Nephron (organoid): ENCODE data around the gene MNAT1.

Experiments used
- H3K27ac Mint-ChIP-seq, 3 experiments: 2 replicates each; pipeline ENCODE4 v1.8.0; 2020; ENCODE audit warnings: mixed read lengths in 3 of 3, mild to moderate bottlenecking in 2 of 3, moderate library complexity in 1 of 3
- H3K27me3 Mint-ChIP-seq: 2 replicates; pipeline ENCODE4 v1.8.0; 2021; ENCODE audit warnings: low read depth, mild to moderate bottlenecking, moderate library complexity, mixed read lengths
- H3K36me3 Mint-ChIP-seq: 2 replicates; pipeline ENCODE4 v1.8.0; 2020; ENCODE audit warnings: low read depth, mixed read lengths
- H3K4me1 Mint-ChIP-seq: 2 replicates; pipeline ENCODE4 v1.8.0; 2020; ENCODE audit warnings: mixed read lengths
- H3K4me3 Mint-ChIP-seq, 3 experiments: 2 replicates each; pipeline ENCODE4 v1.8.0; 2020; ENCODE audit warnings: mild to moderate bottlenecking in 3 of 3, mixed read lengths in 3 of 3, moderate library complexity in 2 of 3
- H3K9me3 Mint-ChIP-seq: 2 replicates; pipeline ENCODE4 v1.8.0; 2020; ENCODE audit warnings: mixed read lengths
- CTCF ChIP-seq, 3 experiments: fragments of 200-600 bp; sonication (generic); IDR thresholded peaks; one replicate each; pipeline ENCODE4 v1.5.0; 2021; ENCODE audit warnings: antibody characterized with exemption in 3 of 3; ENCODE audit not compliant: unreplicated experiment in 3 of 3

The MNAT1 gene

GRCh38 chr14:60998617-60999016 is 264.1 kb downstream of the MNAT1 start:
- Mint-ChIP-seq H3K27ac (no peak overlapping the region), H3K27me3 (no peaks in the 10 kb centered on the region), H3K36me3 (peaks cover 48% of the 10 kb centered on the region), H3K4me1 (no peaks in the 10 kb centered on the region), H3K4me3 (no peak overlapping the region), H3K9me3 (peaks cover 12% of the 10 kb centered on the region)
- TF ChIP-seq CTCF (IDR thresholded peaks at IDR 0.05; ENCODE audit: unreplicated experiment in 3 of 3), result no peak

- H3K9me3 Mint-ChIP-seq, result peaks cover 17% of the 10 kb centered on the region
- no peak for TF ChIP-seq CTCF (IDR thresholded peaks at IDR 0.05; ENCODE audit: unreplicated experiment in 3 of 3)
- H3K4me3 Mint-ChIP-seq, result no peak overlapping the region
- H3K4me1 Mint-ChIP-seq, result no peaks in the 10 kb centered on the region
- H3K27ac Mint-ChIP-seq, result no peak overlapping the region
- no peaks in the 10 kb centered on the region for H3K27me3 Mint-ChIP-seq
- peaks cover 55% of the 10 kb centered on the region for H3K36me3 Mint-ChIP-seq
Measured at GRCh38 chr14:60999536-60999935, 265.0 kb downstream of the MNAT1 start.

GRCh38 chr14:61003571-61003970 is 269.0 kb downstream of the MNAT1 start:
- Mint-ChIP-seq H3K4me1 (no peaks in the 10 kb centered on the region), H3K27me3 (no peaks in the 10 kb centered on the region), H3K27ac (no peak overlapping the region), H3K9me3 (peaks cover 8% of the 10 kb centered on the region), H3K36me3 (peaks cover 30% of the 10 kb centered on the region), H3K4me3 (no peak overlapping the region)
- no peak for TF ChIP-seq CTCF (IDR thresholded peaks at IDR 0.05; ENCODE audit: unreplicated experiment in 3 of 3)

GRCh38 chr14:61019537-61019936 is 285.0 kb downstream of the MNAT1 start:
- TF ChIP-seq CTCF (IDR thresholded peaks at IDR 0.05; ENCODE audit: unreplicated experiment in 3 of 3), result no peak
- Mint-ChIP-seq H3K9me3 (peaks cover 12% of the 10 kb centered on the region), H3K4me1 (peaks cover 14% of the 10 kb centered on the region), H3K27me3 (no peaks in the 10 kb centered on the region), H3K27ac (no peak overlapping the region), H3K4me3 (no peak overlapping the region), H3K36me3 (peaks cover 9% of the 10 kb centered on the region)
